IPS-NIHi7 (cell line): ENCODE measurements around the gene GRM7.
"Not testable (repeated sequence)": the region's sequence is repeated elsewhere in the genome, so short reads cannot be mapped to it uniquely, and the experiment has no call there.

Experiments
- DNase-seq: peaks from one replicate; pipeline ENCODE4 v3.0.0; 2012; ENCODE audit warnings: mixed read lengths; ENCODE audit errors: extremely low spot score

The GRM7 gene

GRCh38 chr3:6860954-6861624 lies at the start of gene GRM7:
Gene GRM7 (plus strand): TSS chr3:6861115.
- peak; percentile 41 for DNase-seq

- no peak for DNase-seq
Measured at GRCh38 chr3:6821411-6821810, 39.5 kb upstream of the GRM7 start.

GRCh38 chr3:6825524-6825923 lies 35.4 kb upstream of the GRM7 start:
- no peak for DNase-seq

GRCh38 chr3:6827453-6827852 lies 33.5 kb upstream of the GRM7 start:
- DNase-seq = no peak

GRCh38 chr3:6844723-6845122 lies 16.2 kb upstream of the GRM7 start:
- DNase-seq = no peak

GRCh38 chr3:6854184-6854583 lies 6.7 kb upstream of the GRM7 start:
- no peak for DNase-seq

- DNase-seq = no peak
Measured at GRCh38 chr3:6857510-6857909, 3.4 kb upstream of the GRM7 start.

GRCh38 chr3:6860149-6860953 lies 564 bp upstream of the GRM7 start:
- peak; percentile 8 for DNase-seq

- peak; percentile 11 for DNase-seq
Measured at GRCh38 chr3:6861625-6862000, 698 bp downstream of the GRM7 start.

GRCh38 chr3:6862041-6862879 lies 1.3 kb downstream of the GRM7 start:
- peak; percentile 8 for DNase-seq

GRCh38 chr3:6862880-6863195 lies 1.9 kb downstream of the GRM7 start:
- DNase-seq = peak; percentile 8

- DNase-seq = no peak
Measured at GRCh38 chr3:6867269-6867668, 6.4 kb downstream of the GRM7 start.

- DNase-seq = no peak
Measured at GRCh38 chr3:6878731-6879130, 17.8 kb downstream of the GRM7 start.

GRCh38 chr3:6912240-6912639 lies 51.3 kb downstream of the GRM7 start:
- no peak for DNase-seq

GRCh38 chr3:6915898-6916297 lies 55.0 kb downstream of the GRM7 start:
- DNase-seq = no peak

- DNase-seq = no peak
Measured at GRCh38 chr3:6921066-6921465, 60.2 kb downstream of the GRM7 start.

- DNase-seq = no peak
Measured at GRCh38 chr3:6921876-6922275, 61.0 kb downstream of the GRM7 start.

- DNase-seq = no peak
Measured at GRCh38 chr3:6928064-6928463, 67.1 kb downstream of the GRM7 start.

- no peak for DNase-seq
Measured at GRCh38 chr3:6929918-6930317, 69.0 kb downstream of the GRM7 start.

- not testable (repeated sequence) for DNase-seq
Measured at GRCh38 chr3:6935418-6935817, 74.5 kb downstream of the GRM7 start.

GRCh38 chr3:6935970-6936369 lies 75.1 kb downstream of the GRM7 start:
- DNase-seq = no peak

GRCh38 chr3:6962801-6963200 lies 101.9 kb downstream of the GRM7 start:
- DNase-seq = no peak

- DNase-seq = no peak
Measured at GRCh38 chr3:6965881-6966280, 105.0 kb downstream of the GRM7 start.
